ENCODE measurements around the gene SELENOV. TPM values are rescaled to one million over a fixed set of nuclear protein-coding genes. Genes with fewer than 3 reads are reported as not detected.

Gene SELENOV
- total RNA-seq, 1 experiment from 2014 or later: not detected

GRCh38 chr19:39543477-39543857 lies 28.5 kb downstream of the SELENOV start:
- Histone ChIP-seq H3K4me1 (replicated peaks) (peaks cover 5% of the 10 kb centered on the region), H3K9me3 (replicated peaks) (no peaks in the 10 kb centered on the region), H3K36me3 (peaks cover 12% of the 10 kb centered on the region), H3K27ac (no peak overlapping the region), H3K4me3 (no peak overlapping the region), H3K27me3 (replicated peaks) (no peaks in the 10 kb centered on the region)
- peak in 1 of 2 experiments; percentile 2 for DNase-seq (ENCODE audit: low read depth in 1 of 2, low spot score in 2 of 2)

- no peak overlapping the region for H3K27ac ChIP-seq
- H3K9me3 ChIP-seq (replicated peaks): no peaks in the 10 kb centered on the region
- H3K36me3 ChIP-seq: peaks cover 6% of the 10 kb centered on the region
- H3K4me1 ChIP-seq (replicated peaks): peaks cover 5% of the 10 kb centered on the region
- DNase-seq (ENCODE audit: low read depth in 1 of 2, low spot score in 2 of 2): peak; percentile 15 to 46
- H3K27me3 ChIP-seq (replicated peaks): no peaks in the 10 kb centered on the region; the same call in 1 of the 2 replicates
- no peak overlapping the region for H3K4me3 ChIP-seq
Observed at GRCh38 chr19:39544226-39544903, 29.4 kb downstream of the SELENOV start.

- peaks cover 5% of the 10 kb centered on the region for H3K4me1 ChIP-seq (replicated peaks)
- DNase-seq (ENCODE audit: low read depth in 1 of 2, low spot score in 2 of 2): no peak
Observed at GRCh38 chr19:39544911-39545310, 30.0 kb downstream of the SELENOV start.

DNA sequence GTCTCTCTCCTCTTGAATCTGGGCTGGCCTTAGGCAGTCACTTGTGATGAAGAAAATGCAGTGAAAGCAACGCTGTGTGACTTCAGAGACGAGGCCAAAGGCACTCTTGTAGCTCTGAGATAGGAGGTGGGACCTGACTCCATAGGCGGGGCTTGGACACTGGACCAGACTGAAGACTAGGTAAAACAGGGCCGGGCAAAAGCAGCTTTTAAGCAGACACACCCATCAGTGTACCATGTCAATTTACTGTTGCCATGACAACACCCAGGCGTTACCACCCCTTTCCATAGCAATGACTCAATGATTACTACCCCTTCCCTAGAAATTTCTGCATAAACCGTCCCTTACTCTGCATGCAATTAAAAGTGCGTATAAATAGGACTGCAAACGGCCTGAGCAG lies 31.7 kb downstream of the SELENOV start:
- H3K9me3 ChIP-seq (replicated peaks): no peaks in the 10 kb centered on the region
- peaks cover 5% of the 10 kb centered on the region for H3K4me1 ChIP-seq (replicated peaks)
- DNase-seq (ENCODE audit: low read depth in 1 of 2, low spot score in 2 of 2): no peak
- no peak overlapping the region for H3K27ac ChIP-seq
- no peaks in the 10 kb centered on the region; the same call in 1 of the 2 replicates for H3K27me3 ChIP-seq (replicated peaks)
- H3K36me3 ChIP-seq: no peaks in the 10 kb centered on the region
- no peak overlapping the region for H3K4me3 ChIP-seq

More at GRCh38 chr19:39544911-39545310, 30.0 kb downstream of the SELENOV start:
- Histone ChIP-seq H3K4me3 (no peak overlapping the region), H3K27me3 (replicated peaks) (no peaks in the 10 kb centered on the region; the same call in 1 of the 2 replicates), H3K36me3 (peaks cover under 1% of the 10 kb centered on the region), H3K27ac (no peak overlapping the region), H3K9me3 (replicated peaks) (no peaks in the 10 kb centered on the region)

GRCh38 chr19:39550197-39550596 lies 35.3 kb downstream of the SELENOV start:
- Histone ChIP-seq H3K36me3 (no peaks in the 10 kb centered on the region), H3K27me3 (replicated peaks) (peaks cover 10% of the 10 kb centered on the region; the same call in 1 of the 2 replicates), H3K9me3 (replicated peaks) (no peaks in the 10 kb centered on the region), H3K4me1 (replicated peaks) (no peaks in the 10 kb centered on the region), H3K27ac (no peak overlapping the region), H3K4me3 (no peak overlapping the region)
- no peak for DNase-seq (ENCODE audit: low read depth in 1 of 2, low spot score in 2 of 2)

DNA sequence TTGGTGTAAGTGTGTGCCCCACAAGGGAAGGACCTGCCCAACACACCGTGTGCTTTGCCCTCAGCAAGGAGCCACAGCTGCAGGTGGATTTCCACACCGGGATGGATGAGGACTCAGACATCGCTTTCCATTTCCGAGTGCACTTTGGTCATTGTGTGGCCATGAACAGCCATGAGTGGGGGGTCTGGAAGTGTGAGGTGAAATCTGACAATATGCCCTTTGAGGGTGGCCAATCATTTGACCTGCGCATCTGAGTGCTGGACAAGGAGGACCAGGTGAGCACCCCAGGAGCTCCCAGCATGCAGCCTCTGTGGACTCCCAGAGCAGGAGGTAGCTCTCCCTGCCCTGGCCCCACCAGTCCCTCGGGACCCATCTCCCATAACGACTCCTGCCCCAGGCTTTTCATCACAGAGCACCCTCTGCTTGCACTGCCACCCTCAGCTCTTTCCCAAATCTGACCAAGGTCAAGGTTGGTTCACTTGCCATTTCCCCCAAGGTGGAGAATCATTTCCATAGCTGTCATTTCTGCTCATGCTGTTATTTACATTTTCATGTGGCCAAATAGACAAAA lies 38.2 kb downstream of the SELENOV start:
- DNase-seq (ENCODE audit: low read depth in 1 of 2, low spot score in 2 of 2): no peak
- no peaks in the 10 kb centered on the region for H3K9me3 ChIP-seq (replicated peaks)
- H3K27ac ChIP-seq: no peak overlapping the region
- H3K4me3 ChIP-seq: no peak overlapping the region
- no peaks in the 10 kb centered on the region for H3K4me1 ChIP-seq (replicated peaks)
- no peaks in the 10 kb centered on the region for H3K36me3 ChIP-seq
- H3K27me3 ChIP-seq (replicated peaks): peaks cover 10% of the 10 kb centered on the region; the same call in 1 of the 2 replicates

DNA sequence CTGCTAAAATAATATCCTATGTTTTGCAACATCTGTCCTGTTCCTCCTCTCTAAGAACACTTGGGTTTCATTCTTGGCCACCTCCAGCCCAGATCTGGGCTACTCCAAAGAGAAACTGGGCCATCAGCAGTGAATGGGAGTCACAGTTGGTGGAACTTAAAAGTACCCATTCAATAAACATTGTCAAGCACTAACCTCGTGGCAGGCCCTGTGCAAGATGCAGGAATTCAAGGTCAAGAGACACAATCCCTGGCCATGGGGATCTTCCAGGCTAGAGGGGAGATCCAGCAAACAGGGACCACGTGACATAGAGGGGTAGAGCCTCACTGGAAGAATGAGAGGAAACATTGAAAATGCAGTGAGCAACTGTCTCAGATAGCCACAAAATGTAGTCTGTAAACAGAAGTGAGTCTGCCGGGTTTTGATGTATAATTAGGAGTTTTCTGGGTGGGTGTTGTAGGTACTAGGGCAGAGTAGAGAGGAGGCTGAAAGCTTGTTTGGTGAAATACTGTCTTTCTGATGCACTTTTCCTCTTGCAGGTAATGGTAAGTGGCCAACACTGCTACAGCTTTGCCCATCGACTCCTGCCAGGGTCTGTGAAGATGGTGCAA lies 39.9 kb downstream of the SELENOV start:
- H3K27me3 ChIP-seq (replicated peaks): peaks cover 10% of the 10 kb centered on the region; the same call in 1 of the 2 replicates
- no peak overlapping the region for H3K4me3 ChIP-seq
- no peaks in the 10 kb centered on the region for H3K4me1 ChIP-seq (replicated peaks)
- no peaks in the 10 kb centered on the region for H3K9me3 ChIP-seq (replicated peaks)
- no peak overlapping the region for H3K27ac ChIP-seq
- no peak for DNase-seq (ENCODE audit: low read depth in 1 of 2, low spot score in 2 of 2)
- H3K36me3 ChIP-seq: no peaks in the 10 kb centered on the region

GRCh38 chr19:39555883-39556282 lies 40.9 kb downstream of the SELENOV start:
- Histone ChIP-seq H3K4me3 (no peak overlapping the region), H3K27ac (no peak overlapping the region), H3K27me3 (replicated peaks) (peaks cover 10% of the 10 kb centered on the region; the same call in 1 of the 2 replicates), H3K9me3 (replicated peaks) (no peaks in the 10 kb centered on the region), H3K36me3 (no peaks in the 10 kb centered on the region), H3K4me1 (replicated peaks) (no peaks in the 10 kb centered on the region)
- no peak for DNase-seq (ENCODE audit: low read depth in 1 of 2, low spot score in 2 of 2)

GRCh38 chr19:39557811-39558623 lies 43.1 kb downstream of the SELENOV start:
- no peaks in the 10 kb centered on the region for H3K4me1 ChIP-seq (replicated peaks)
- no peak overlapping the region for H3K27ac ChIP-seq
- no peaks in the 10 kb centered on the region for H3K9me3 ChIP-seq (replicated peaks)
- H3K27me3 ChIP-seq (replicated peaks): peaks cover 10% of the 10 kb centered on the region; the same call in 1 of the 2 replicates
- no peak for DNase-seq (ENCODE audit: low read depth in 1 of 2, low spot score in 2 of 2)
- no peaks in the 10 kb centered on the region for H3K36me3 ChIP-seq
- no peak overlapping the region for H3K4me3 ChIP-seq

DNA sequence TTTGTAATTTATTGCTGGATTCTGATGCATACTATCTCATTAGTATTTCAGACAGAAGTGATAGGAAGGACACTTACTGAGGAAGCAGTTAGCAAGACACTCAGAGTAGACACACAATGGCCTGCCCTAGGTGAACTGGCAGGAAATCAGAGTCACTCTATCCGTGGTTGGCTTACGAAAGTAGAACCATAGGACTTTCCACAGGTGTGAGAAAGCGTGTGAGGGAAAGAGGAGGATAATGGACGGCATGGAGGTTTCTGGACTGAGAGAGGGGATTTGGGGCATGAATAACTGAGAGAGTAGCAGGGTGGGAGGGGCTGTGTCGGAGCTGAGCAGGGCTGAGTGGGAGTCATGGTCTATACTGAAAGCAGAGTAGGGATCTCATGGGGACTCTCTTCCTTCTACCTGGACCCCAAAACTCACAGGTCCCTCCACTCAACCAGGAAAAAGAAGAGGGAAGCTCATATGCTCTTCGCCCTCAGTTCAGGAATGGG lies 43.7 kb downstream of the SELENOV start:
- no peaks in the 10 kb centered on the region for H3K36me3 ChIP-seq
- no peak for DNase-seq (ENCODE audit: low read depth in 1 of 2, low spot score in 2 of 2)

DNA sequence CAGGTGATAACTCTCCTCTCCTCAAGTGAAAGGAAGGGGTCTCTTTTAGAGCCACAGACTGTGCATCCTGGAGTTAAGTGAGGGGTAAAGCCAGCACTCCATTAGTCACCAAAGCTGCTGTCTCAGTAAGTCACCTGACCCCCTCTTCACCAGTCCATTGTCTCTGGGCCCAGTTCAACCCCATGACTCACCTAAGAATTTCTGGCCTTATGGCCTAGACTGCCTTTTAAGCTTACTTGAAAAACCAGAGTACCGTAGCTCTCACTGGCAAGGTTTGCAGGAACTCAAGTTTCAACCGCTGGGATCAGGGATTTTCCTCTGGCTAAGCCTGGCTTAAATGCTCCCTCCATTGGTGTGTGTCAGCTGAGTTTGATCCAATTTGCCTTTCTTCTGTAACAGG lies 48.5 kb downstream of the SELENOV start:
- peak in 1 of 2 experiments; percentile 11 for DNase-seq (ENCODE audit: low read depth in 1 of 2, low spot score in 2 of 2)
- Histone ChIP-seq H3K36me3 (no peaks in the 10 kb centered on the region), H3K27ac (no peak overlapping the region), H3K27me3 (replicated peaks) (no peaks in the 10 kb centered on the region), H3K4me1 (replicated peaks) (peaks cover 6% of the 10 kb centered on the region), H3K4me3 (no peak overlapping the region), H3K9me3 (replicated peaks) (no peaks in the 10 kb centered on the region)

More for the DNA sequence above, 43.7 kb downstream of the SELENOV start:
- Histone ChIP-seq H3K4me1 (replicated peaks) (no peaks in the 10 kb centered on the region), H3K27ac (no peak overlapping the region), H3K4me3 (no peak overlapping the region), H3K27me3 (replicated peaks) (peaks cover 10% of the 10 kb centered on the region; the same call in 1 of the 2 replicates), H3K9me3 (replicated peaks) (no peaks in the 10 kb centered on the region)

- H3K9me3 ChIP-seq (replicated peaks): no peaks in the 10 kb centered on the region
- no peak overlapping the region for H3K4me3 ChIP-seq
- peaks cover 14% of the 10 kb centered on the region for H3K4me1 ChIP-seq (replicated peaks)
- H3K36me3 ChIP-seq: no peaks in the 10 kb centered on the region
- H3K27ac ChIP-seq: no peak overlapping the region
- H3K27me3 ChIP-seq (replicated peaks): no peaks in the 10 kb centered on the region
- no peak for DNase-seq (ENCODE audit: low read depth in 1 of 2, low spot score in 2 of 2)
Observed at GRCh38 chr19:39566064-39566463, 51.1 kb downstream of the SELENOV start.

- Histone ChIP-seq H3K4me3 (no peak overlapping the region), H3K27ac (no peak overlapping the region), H3K27me3 (replicated peaks) (0 out of 2 replicates have a peak, but pooled peaks cover 3% of the 10 kb centered on the region), H3K36me3 (no peaks in the 10 kb centered on the region), H3K9me3 (replicated peaks) (no peaks in the 10 kb centered on the region), H3K4me1 (replicated peaks) (peaks cover 14% of the 10 kb centered on the region)
- peak in 1 of 2 experiments; percentile 67 for DNase-seq (ENCODE audit: low read depth in 1 of 2, low spot score in 2 of 2)
Observed at GRCh38 chr19:39568604-39569003, 53.7 kb downstream of the SELENOV start.

Data from SJSA1 (cell line).